ENCODE measurements around the gene SLC2A3. TPM values are rescaled to one million over a fixed set of nuclear protein-coding genes. Genes with fewer than 3 reads are reported as not detected.
"Not testable (repeated sequence)": the region's sequence is repeated elsewhere in the genome, so short reads cannot be mapped to it uniquely, and the experiment has no call there.

Gene SLC2A3
- total and polyA plus RNA-seq, 2 experiments from 2014 or later: 267 to 363 TPM

- Histone ChIP-seq H3K36me3 (peaks cover 40% of the 10 kb centered on the region), H3K27ac (peak overlapping the region; percentile 79), H3K27me3 (no peaks in the 10 kb centered on the region), H3K4me3 (peak overlapping the region; percentile 87), H3K4me1 (ENCODE audit: low read depth) (peaks cover 33% of the 10 kb centered on the region), H3K9me3 (ENCODE audit: low read depth) (no peaks in the 10 kb centered on the region)
- TF ChIP-seq, protein P1, sequence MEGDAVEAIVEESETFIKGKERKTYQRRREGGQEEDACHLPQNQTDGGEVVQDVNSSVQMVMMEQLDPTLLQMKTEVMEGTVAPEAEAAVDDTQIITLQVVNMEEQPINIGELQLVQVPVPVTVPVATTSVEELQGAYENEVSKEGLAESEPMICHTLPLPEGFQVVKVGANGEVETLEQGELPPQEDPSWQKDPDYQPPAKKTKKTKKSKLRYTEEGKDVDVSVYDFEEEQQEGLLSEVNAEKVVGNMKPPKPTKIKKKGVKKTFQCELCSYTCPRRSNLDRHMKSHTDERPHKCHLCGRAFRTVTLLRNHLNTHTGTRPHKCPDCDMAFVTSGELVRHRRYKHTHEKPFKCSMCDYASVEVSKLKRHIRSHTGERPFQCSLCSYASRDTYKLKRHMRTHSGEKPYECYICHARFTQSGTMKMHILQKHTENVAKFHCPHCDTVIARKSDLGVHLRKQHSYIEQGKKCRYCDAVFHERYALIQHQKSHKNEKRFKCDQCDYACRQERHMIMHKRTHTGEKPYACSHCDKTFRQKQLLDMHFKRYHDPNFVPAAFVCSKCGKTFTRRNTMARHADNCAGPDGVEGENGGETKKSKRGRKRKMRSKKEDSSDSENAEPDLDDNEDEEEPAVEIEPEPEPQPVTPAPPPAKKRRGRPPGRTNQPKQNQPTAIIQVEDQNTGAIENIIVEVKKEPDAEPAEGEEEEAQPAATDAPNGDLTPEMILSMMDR (IDR thresholded peaks at IDR 0.05; ENCODE audit: low read depth, low read length): no peak
- no peak for DNase-seq (ENCODE audit: low read depth in 1 of 2, low spot score in 1 of 2)
These were observed 1.7 kb downstream of the SLC2A3 start for GRCh38 chr12:7934091-7934888.

DNA sequence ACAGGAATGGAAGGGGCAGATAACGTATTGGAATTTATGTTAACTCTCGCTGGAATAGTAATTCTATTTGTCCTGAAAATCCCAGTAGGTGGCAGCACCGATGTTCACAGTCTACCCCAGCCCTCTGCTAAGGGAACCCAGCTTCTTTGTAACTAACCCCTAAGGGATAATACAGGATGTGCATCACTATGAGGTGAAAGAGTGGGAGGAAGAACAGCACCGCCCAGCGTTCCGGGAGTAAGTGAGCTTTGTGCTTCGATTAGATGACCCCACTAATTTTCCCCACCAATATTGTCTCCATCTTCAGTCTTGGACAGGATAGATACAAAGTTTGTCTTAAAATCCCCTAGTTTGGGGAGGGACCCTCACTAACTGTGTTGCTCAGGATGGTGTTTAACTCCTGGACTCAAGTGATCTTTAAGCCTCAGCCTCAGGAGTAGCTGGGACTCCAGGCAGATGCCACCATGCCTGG lies 2.7 kb downstream of the SLC2A3 start:
- peaks cover 49% of the 10 kb centered on the region for H3K36me3 ChIP-seq
- peaks cover 30% of the 10 kb centered on the region for H3K4me1 ChIP-seq (ENCODE audit: low read depth)
- DNase-seq (ENCODE audit: low read depth in 1 of 2, low spot score in 1 of 2): peak; percentile 86 to 96
- TF ChIP-seq, protein P1 (IDR thresholded peaks at IDR 0.05; ENCODE audit: low read depth, low read length): peak; percentile 69
- H3K27me3 ChIP-seq: no peaks in the 10 kb centered on the region
- H3K9me3 ChIP-seq (ENCODE audit: low read depth): no peaks in the 10 kb centered on the region
- H3K27ac ChIP-seq: peak overlapping the region; percentile 31
- peak overlapping the region; percentile 87 for H3K4me3 ChIP-seq

DNA sequence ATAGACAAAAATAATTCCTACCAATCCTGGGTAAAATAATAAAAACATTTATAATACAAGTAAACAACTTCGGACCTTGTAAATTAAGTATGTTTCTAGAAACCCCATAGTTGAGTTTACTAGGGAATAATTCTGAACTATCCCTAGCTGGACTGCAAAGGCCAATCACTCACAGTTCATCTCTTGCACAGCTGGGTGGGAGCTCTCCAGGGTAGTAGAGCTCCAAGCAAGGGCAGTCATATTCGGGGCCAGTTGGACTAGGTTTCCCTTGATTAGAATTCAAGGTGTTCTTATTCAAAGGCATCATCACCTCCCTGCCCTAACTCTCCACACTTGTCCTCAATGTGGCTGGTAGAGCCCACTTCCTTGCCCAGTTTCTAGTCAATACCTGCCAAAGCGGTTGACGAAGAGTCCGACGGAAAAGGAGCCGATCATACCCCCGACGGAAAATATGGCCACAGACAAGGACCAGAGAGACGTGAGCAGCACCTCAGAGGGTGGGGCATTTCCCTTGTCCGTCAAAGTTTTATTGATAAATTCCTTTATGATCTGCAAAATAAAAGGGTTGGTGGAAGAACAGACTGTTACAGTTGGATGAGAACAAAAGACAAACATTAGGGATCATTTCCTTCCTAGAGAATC lies 3.3 kb downstream of the SLC2A3 start:
- H3K27me3 ChIP-seq; DNase-seq (ENCODE audit: low read depth in 1 of 2, low spot score in 1 of 2); H3K9me3 ChIP-seq (ENCODE audit: low read depth): not testable (repeated sequence)
- H3K4me3 ChIP-seq: peak overlapping the region; percentile 87
- peaks cover 55% of the 10 kb centered on the region for H3K36me3 ChIP-seq
- peaks cover 24% of the 10 kb centered on the region for H3K4me1 ChIP-seq (ENCODE audit: low read depth)
- peak overlapping the region; percentile 31 for H3K27ac ChIP-seq

GRCh38 chr12:7929083-7929792 lies 6.7 kb downstream of the SLC2A3 start:
- Histone ChIP-seq H3K27me3 (no peaks in the 10 kb centered on the region), H3K4me1 (ENCODE audit: low read depth) (peaks cover 22% of the 10 kb centered on the region), H3K36me3 (peaks cover 83% of the 10 kb centered on the region), H3K9me3 (ENCODE audit: low read depth) (no peaks in the 10 kb centered on the region), H3K27ac (peak overlapping the region; percentile 85), H3K4me3 (no peak overlapping the region)
- TF ChIP-seq, protein P1 (IDR thresholded peaks at IDR 0.05; ENCODE audit: low read depth, low read length): no peak
- peak in 1 of 2 donors; percentile 63 for DNase-seq (ENCODE audit: low read depth in 1 of 2, low spot score in 1 of 2)

- TF ChIP-seq, protein P1 (IDR thresholded peaks at IDR 0.05; ENCODE audit: low read depth, low read length): no peak
- Histone ChIP-seq H3K9me3 (ENCODE audit: low read depth) (no peaks in the 10 kb centered on the region), H3K27ac (peak overlapping the region; percentile 65), H3K4me1 (ENCODE audit: low read depth) (peaks cover 17% of the 10 kb centered on the region), H3K4me3 (no peak overlapping the region), H3K27me3 (no peaks in the 10 kb centered on the region), H3K36me3 (peaks cover 89% of the 10 kb centered on the region)
- DNase-seq (ENCODE audit: low read depth in 1 of 2, low spot score in 1 of 2): no peak
These were observed 8.5 kb downstream of the SLC2A3 start for GRCh38 chr12:7927470-7927869.

DNA sequence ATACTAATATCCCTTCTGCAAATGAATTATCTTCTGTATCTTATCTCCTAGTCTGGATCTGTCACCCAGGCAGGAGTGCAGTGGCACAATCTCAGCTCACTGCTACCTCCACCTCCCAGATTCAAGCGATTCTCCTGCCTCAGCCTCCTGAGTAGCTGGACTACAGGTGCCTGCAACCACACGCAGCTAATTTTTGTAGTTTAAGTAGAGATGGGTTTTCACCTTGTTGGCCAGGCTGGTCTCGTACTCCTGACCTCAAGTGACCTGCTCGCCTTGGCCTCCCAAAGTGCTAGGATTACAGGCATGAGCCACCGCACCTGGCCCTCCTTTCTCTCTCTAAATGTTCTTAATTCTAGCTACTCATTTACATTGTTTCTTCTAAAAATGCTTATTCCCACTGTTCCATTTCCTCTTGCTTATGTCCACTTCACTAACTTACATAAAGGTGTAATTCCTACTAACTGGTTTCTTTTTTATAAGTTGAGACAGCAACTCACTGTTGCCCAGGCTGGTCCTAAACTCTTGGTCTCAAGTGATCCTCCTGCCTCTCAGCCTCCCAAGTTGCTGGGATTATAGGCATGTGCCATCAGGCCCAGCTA lies 9.8 kb downstream of the SLC2A3 start:
- H3K27me3 ChIP-seq; H3K4me3 ChIP-seq; H3K9me3 ChIP-seq (ENCODE audit: low read depth); DNase-seq (ENCODE audit: low read depth in 1 of 2, low spot score in 1 of 2); H3K4me1 ChIP-seq (ENCODE audit: low read depth): not testable (repeated sequence)
- H3K36me3 ChIP-seq: peaks cover 89% of the 10 kb centered on the region
- H3K27ac ChIP-seq: peak overlapping the region; percentile 65
